ENCODE data around the gene ZNF679.
"Not testable (repeated sequence)": the region's sequence is repeated elsewhere in the genome, so short reads cannot be mapped to it uniquely, and the experiment has no call there.

The ZNF679 gene

GRCh38 chr7:64312826-64313225, 84.6 kb downstream of the ZNF679 start:
- no peak for DNase-seq

GRCh38 chr7:64313740-64314491, 85.6 kb downstream of the ZNF679 start, which contains the start of gene ZNF736:
Gene ZNF736 (plus strand): TSS chr7:64313961. CDS start chr7:64314151, 190 bp downstream.
- peak; percentile 95 for DNase-seq

- DNase-seq: peak; percentile 22
Observed at GRCh38 chr7:64314566-64314965, 86.3 kb downstream of the ZNF679 start.

GRCh38 chr7:64316031-64316742, 87.9 kb downstream of the ZNF679 start:
- DNase-seq: not testable (repeated sequence)
